GM18873 (cell line): ENCODE measurements around the gene MKS1.

Experiments
- ATAC-seq: cut with Tn5 transposase; IDR thresholded peaks from one replicate; pipeline ENCODE4 v1.9.1; 2021; ENCODE audit warnings: mild to moderate bottlenecking, moderate library complexity, moderate number of reproducible peaks; ENCODE audit not compliant: unreplicated experiment, low FRiP score

The MKS1 gene

DNA sequence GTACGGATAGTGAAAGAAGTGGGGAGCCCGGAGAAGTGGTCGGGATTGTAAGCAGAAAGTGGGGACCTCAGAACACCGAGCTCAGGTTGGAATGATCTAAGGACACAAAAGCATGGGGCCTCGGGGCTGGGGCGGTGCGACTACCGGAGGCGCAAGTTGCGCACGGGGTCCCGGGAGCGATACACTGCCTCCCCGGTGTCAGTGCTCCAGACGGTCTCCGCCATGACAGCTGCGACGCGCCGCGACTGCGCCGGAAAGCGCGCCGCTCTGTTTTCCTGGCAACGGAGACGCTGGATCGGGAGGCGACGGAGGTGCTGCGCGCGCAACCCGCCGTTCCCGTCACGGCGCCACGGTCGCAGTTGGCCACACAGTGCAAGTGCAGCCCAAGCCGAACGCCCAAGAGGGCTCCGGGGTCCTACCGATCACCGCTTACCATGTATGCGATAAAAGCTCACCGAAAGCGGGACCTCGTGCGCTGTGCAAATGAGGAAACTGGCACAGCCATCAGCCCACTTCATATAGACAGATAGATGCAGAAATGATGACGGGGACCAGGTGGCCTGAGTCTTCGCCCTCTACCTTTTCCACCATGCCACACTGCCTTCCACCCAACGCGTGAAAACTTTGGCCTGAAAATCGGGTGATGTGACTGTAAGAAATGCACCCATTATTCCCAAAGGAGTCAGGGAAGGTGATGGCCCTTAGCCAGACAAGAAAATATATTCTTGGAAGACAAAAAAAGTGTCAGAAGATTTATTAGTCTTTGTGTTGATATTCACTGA is at the start of gene MKS1:
TSS of gene MKS1 (minus strand) at position 249 of the 782 bp plus-strand sequence. CDS start at position 224, 25 bp downstream.
- ATAC-seq, result peak; percentile 81

DNA sequence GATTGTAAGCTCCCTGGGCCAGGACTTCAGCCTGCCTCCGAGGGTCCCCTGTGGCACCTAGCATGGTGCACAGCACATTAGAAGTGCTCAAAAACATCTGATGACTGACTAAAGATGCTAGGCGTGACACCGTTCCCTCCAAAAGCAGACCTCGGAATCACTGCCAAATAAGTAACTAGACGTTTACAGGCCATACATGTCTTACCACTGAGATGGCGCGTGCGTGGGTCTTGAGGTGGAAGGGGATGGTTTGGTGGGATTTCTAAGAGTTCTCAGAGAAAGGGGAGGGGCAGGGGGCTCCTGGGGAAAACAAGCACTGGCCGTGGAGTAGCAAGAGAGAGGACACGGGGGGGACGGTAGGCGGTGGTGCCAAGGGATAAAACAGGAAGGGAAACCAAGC is 49.3 kb upstream of the MKS1 start:
- no peak for ATAC-seq

DNA sequence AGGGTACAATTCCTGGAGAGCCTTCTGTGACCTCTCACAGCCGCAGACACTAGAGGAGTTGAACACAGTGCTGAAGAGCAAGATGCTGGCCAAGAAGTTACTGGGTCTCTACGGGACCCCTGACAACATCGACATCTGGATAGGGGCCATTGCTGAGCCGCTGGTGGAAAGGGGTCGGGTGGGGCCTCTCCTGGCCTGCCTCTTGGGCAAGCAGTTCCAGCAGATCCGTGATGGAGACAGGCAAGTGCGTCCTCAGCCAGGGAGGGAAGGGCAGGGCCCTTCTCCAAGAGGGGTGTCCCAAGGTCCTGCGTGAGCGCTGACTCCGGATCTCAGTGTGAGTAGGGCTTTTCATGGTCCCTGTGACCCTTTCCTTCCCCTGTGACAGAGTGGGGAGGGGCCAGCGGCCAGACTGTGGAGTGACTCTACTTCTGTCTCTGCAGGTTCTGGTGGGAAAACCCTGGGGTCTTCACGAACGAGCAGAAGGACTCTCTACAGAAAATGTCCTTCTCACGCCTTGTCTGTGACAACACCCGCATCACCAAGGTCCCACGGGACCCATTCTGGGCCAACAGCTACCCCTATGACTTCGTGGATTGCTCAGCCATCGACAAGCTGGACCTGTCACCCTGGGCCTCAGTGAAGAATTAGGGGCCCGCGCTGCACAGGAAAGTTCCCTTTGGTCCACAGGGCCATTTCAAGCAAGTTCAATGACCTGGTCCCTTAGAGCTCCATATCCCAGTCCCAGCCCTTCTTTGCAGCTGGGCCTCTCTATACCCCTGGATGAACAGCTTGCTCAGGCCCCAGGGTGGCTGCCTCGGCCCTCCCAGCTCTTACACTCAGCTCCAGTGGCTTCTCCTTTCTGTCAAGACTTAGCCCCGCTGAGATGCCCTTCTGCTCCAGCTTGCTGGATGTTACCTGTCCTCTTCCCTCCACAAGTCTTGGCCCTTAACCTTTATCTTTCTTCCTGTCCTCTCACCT is 48.6 kb upstream of the MKS1 start:
- no peak for ATAC-seq

DNA sequence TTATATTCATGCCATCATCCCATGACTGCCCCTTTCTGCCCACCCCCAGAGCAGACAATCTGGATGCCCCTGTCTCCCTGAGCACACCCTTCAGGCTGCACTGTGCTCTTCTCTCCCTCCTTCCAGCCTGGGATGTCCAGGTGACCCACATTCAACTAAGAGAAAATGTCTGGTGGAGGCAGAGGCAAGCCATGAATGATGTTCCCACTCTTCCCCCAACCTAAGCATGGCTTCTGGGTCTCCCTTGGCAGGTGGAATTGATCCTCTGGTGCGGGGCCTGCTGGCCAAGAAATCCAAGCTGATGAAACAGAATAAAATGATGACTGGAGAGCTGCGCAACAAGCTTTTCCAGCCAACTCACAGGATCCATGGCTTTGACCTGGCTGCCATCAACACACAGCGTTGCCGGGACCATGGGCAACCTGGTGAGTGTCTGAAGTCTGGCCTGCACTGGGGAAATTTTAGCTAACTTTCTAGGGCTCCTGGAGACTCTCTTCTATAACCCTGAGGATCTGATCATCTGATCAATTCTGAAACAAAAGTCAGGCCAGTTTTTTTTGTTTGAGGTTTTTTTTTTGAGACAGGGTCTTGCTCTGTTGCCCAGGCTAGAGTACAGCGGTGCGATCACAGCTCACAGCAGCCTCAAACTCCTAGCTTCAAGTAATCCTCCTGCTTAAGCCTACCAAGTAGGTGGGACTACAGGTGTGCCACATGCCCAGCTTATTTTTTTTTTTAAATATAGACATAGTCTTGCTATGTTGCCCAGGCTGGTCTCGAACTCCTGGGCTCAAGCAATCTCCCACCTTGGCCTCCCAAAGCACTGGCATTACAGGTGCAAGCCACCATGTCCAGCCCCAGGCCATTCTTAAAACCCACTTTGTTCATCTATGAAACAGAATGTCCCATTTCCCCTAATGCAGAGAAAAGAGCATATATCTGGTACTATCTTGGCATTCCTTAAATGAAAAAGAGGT is 47.1 kb upstream of the MKS1 start:
- ATAC-seq, result no peak

DNA sequence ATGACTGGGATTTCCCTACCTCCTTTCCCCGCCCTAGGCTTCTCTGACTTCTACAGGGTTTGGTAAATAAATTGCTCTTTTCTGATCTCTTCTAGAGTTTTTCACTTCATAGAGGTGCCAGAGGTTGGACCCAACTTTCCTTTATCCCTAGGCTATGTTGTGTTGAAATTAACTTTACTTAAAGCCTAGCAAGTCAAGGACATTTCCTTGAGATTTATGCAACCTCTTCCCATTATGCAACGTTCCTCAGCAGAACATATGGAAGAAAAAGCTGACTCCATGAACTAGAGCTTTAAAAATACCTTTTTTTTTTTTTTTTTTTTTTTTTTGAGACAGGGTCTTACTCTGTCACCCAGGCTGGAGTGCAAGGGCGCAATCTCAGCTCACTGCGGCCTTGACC is 46.2 kb upstream of the MKS1 start:
- no peak for ATAC-seq

DNA sequence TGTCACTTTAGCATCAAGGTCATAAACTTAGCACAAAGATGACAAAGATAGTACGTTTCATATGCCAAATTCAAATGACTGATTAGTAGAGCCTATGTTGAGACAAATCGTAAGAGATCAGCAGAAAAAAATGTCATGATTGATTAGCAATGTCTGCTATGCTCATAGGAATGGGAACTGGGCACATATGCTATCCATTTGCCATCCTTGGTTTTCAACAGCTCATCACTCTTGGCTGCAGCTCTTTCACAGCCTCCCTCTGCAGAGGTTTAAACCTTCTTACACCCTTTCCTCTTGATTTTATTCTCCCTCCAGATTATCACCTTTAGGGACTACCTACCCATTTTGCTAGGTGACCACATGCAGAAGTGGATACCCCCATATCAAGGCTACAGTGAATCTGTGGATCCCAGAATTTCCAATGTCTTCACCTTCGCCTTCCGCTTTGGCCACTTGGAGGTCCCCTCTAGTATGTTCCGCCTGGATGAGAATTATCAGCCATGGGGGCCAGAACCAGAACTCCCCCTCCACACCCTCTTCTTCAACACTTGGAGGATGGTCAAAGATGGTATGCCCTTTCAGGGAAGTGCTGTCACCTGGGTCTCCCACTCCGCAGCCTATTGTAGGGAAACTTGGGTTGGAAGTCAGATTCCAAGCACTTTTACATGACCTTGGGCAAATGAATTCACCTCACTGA is 45.5 kb upstream of the MKS1 start:
- ATAC-seq, result no peak

DNA sequence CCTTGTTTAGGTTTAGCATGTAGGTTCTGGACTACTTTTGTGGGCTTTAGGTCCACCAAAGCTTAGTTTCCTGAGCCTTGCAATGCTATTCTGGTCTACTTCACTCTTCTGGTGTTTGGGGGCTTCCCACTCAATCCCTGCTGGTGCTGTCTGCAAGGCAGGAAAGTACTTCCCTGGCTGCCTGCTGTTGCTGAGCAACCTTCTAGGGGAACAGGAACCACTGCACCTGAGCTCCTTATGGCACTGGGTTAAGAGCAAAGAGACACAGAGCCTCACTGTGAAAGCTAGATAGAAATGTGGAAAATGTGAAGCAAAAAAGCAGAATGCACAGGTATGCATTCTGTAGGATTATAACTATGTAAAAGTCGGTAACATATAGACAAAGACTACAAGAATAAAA is 44.7 kb upstream of the MKS1 start:
- ATAC-seq, result no peak

DNA sequence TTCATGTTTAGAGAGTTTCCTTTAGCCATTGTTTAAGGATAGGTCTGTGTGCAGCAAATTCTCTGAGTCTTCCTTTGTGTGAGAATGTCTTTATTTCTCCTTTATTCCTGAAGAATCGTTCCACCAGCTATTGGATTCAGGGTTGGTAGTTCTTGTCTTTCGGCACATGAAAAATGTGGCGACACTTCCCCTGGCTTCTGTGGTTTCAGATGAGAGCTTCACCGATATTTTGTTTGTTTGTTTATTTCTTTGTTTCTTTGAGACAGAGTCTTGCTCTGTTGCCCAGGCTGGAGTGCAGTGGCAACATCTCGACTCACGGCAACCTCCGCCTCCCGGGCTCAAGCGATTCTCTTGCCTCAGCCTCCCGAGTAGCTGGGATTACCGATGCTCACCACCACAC is 43.1 kb upstream of the MKS1 start:
- no peak for ATAC-seq

DNA sequence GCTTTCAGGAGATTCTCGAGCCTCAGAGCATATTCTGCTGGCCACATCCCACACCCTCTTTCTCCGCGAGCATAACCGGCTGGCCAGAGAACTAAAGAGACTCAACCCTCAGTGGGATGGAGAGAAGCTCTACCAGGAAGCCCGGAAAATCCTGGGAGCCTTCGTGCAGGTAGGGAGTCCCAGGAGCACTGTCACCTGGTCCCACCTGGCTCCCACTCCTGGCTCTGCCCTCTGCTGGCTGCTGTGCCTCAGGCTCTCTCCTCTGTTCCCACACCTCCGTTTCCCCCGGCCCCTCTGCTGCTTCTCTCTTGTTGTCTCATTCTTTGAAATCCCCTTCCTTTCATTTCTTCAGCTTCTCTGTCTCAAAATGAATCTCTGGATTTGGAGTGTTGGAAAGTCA is 35.7 kb upstream of the MKS1 start:
- no peak for ATAC-seq

DNA sequence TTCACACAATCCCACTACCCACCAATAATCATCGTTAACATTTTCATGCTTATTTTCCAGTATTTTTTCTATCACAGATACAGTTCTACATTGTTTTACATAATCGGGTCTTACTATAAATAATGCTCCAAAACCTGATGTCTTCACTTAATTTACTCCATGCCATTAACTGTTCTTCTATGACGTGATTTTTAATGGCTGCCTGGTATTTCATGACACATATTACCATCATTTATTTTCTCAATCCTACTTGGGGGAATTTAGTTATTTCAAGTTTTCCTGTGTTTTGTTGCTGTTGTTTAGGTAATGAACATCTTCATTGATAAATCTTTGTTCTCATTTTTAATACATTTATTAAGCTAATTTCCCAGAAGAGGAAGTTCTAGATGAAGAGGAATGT is 34.0 kb upstream of the MKS1 start:
- ATAC-seq, result no peak

DNA sequence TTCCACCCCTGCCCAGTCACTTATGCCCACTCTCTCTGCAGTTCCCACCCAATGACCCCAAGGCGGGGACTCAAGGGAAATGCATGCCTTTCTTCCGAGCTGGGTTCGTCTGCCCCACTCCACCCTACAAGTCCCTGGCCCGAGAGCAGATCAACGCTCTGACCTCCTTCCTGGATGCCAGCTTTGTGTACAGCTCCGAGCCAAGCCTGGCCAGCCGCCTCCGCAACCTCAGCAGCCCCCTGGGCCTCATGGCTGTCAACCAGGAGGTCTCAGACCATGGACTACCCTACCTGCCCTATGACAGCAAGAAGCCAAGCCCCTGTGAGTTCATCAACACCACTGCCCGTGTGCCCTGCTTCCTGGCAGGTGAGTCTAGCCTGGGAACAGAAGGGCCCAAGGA is 33.1 kb upstream of the MKS1 start:
- ATAC-seq, result no peak

DNA sequence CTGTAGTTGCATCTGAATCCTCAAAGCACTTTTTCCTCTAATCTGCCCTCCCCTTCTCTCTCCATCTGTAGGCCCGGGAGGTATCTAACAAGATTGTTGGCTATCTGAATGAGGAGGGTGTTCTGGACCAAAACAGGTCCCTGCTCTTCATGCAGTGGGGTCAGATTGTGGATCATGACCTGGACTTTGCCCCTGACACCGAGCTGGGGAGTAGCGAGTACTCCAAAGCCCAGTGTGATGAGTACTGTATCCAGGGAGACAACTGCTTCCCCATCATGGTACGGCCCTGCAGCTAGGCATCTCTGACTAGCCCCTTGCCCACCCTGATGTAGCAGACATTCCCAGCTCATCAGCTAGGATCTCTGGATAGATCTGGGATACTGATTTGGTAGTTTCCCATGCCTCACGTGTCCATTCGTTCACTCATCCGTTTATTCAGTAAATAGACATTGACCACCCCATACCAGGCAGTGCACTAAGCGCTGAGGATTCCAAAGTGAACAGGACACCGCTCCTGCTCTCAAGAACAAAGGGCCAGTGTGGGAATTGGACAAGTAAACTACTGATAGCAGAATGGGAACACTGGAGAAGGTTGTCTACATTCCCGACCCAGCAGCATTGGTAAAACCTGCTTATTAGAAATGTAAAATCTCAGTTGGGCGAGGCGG is 31.4 kb upstream of the MKS1 start:
- ATAC-seq, result no peak

DNA sequence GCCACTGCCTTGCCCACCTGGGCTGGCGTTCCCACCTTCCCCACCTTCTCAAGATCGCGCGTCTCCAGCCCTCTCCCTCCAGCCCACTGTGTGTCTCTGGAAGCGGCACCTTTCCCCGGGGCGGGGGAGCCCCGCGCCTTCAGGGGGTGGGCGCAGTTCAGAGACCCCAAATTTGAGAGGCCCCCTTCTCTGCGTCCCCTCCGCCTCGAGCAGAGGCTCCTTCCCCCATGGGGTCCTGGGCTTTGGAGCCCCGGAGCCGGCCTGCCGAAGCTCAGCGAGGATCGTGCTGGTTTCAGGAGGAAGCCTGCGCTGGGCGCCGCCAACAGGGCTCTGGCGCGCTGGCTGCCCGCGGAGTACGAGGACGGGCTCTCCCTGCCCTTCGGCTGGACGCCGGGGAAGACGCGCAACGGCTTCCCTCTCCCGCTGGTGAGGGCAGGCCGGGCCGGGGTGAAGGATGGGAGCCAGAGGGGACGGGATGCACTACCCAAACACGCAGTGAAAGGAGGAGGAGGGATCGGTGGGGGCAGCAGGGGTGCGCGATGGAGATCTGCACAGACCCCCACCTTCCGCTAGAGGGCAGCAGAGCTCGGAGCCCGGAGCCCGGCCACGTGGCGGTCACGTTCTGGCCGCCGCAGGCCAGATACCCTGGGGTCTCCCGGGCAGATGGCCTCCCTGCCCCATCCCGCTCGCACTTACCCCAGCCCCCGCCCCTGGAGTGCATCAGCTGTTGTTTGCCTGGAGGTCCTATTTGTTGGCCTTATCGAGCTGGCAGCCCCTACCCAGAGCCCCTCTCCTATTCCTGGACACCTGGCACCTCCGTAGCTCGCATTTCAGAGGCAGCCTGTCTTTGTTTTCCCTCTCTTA is 30.4 kb upstream of the MKS1 start:
- no peak for ATAC-seq

DNA sequence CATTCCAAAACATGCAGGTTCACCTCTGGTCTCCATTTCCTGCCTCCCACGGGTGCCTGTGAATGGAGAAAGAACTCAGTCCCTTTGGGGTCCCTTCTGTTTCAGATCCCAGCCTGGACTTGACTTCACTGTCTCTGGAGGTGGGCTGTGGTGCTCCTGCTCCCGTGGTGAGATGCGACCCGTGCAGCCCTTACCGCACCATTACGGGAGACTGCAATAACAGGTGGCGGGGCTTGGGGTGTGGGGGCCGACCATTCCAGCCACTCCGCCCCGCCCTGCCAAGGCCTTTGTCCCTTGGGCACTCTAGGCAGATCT is 29.9 kb upstream of the MKS1 start:
- ATAC-seq, result no peak

DNA sequence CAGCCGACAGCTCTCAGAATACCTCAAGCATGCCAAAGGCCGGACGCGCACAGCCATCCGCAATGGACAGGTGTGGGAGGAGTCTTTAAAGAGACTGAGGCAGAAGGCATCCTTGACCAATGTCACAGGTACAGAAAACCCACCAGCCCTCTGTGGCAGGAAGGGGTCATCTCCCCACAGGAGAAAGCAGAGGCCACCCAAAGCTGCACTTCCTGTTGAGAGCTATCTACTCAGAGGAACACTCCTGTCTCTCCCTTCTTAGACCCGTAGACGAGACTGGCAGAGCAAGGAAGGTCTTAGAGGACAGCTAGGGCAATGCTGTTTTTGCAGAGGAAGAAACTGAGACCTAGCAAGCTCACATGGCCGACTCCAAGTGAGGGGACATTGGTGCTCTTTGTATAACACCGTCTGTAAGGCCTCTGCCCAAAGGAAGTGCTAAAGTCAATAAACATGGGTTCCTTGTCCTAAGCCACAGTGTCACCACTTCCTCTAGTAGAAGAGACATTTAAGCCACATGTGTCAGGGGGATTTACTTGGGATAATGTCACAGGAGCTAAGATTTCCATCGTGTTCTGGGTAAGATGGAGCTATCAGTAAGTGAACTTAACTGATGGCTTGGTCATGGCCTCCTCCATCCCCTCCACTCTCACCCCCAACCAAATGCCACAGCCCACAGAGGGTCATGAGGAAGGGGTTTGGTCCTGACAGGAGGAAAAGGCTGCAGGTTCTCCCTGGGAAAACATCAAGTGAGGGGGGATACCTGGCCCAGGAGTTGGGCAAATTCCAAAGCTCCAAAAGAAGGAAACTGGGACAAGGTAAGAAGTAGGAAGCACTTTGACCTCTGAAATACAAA is 28.7 kb upstream of the MKS1 start:
- no peak for ATAC-seq

DNA sequence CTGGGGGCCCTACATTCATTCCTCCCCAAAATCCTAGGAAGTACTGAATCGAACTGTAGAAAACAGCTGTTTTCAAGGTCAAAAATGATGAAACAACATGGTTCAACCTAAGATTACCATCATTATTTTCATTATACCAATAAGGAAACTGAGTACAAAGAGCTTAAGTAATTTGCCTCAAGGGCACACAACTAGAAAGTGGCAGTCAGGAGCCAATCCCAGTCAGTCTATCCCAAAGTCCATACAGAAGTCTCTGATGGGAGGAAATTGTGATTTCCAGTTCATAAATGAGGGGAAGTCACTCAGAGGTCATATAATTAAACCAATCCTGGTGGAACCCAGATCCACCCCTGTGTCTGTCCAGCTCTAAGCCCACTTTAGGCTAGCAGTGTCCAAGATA is 27.7 kb upstream of the MKS1 start:
- no peak for ATAC-seq

DNA sequence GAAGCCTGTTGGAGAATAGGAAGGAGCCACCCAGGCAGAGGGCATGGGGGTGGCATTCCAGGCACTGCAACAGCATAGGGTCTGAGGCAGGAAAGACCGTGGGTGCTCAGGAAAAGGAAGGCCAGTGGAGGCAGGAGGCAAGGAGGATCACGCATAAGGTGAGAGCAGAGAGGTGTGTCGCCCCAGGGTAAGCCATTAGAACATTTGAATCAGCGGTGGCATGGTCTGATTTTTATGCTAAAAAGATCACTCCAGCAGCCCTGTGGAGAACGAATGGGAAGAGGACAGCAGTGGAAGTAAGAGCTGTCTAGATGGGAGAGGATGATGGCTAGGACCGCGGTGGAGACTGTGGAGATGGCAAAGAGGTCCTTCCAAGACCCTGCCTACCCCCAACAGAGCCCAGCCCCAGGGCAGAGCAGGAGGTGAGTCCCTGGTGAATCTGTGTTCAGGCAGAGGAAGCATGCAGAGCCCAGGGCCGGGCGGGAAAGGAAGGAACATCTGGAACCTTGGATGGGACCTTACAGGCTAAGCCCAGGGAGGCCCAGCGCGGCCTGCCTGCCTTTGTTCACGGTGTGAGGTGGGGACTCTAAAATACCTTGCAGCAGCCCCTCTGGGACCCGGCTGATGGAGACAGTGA is 27.2 kb upstream of the MKS1 start:
- ATAC-seq, result no peak
